ENCODE measurements around the gene ARL6IP1.

The ARL6IP1 gene

GRCh38 chr16:18788828-18789514, 12.4 kb downstream of the ARL6IP1 start:
- Histone ChIP-seq H4K20me1 (ENCODE audit: insufficient read depth, low read length, poor library complexity, severe bottlenecking) (peaks cover 60% of the 10 kb centered on the region), H3K27me3 (ENCODE audit: insufficient read depth, low read length, poor library complexity, severe bottlenecking) (peaks cover 12% of the 10 kb centered on the region), H3F3A (ENCODE audit: low read depth) (no peaks in the 10 kb centered on the region), H3K4me2 (ENCODE audit: low read depth, low read length, poor library complexity, severe bottlenecking) (peak overlapping the region; percentile 95), H3K36me3 (ENCODE audit: insufficient read depth, low read length) (peaks cover 57% of the 10 kb centered on the region), H3K4me1 (ENCODE audit: insufficient read depth, low read length, poor library complexity, severe bottlenecking) (peaks cover 38% of the 10 kb centered on the region), H3K4me3 (ENCODE audit: low read length, poor library complexity, severe bottlenecking) (peak overlapping the region; percentile 98), H3K9ac (ENCODE audit: low read depth, low read length, poor library complexity, severe bottlenecking) (peak overlapping the region; percentile 98), H3K9me3 (ENCODE audit: insufficient read depth, low read depth, low read length) (no peaks in the 10 kb centered on the region), H2AFZ (ENCODE audit: low read length) (no peak overlapping the region), H3K79me2 (ENCODE audit: insufficient read depth, low read length) (peaks cover 63% of the 10 kb centered on the region), H3K9me2 (replicated peaks; ENCODE audit: low read depth, low read length) (no peaks in the 10 kb centered on the region)
- TF ChIP-seq EZH2phosphoT487 (IDR thresholded peaks at IDR 0.05; ENCODE audit: borderline replicate concordance) (no peak), CTCF (conservative IDR thresholded peaks at IDR 0.05; ENCODE audit: low read length) (no peak)

- TF ChIP-seq CTCF (conservative IDR thresholded peaks at IDR 0.05; ENCODE audit: low read length) (no peak), EZH2phosphoT487 (IDR thresholded peaks at IDR 0.05; ENCODE audit: borderline replicate concordance) (no peak)
- Histone ChIP-seq H3K4me2 (ENCODE audit: low read depth, low read length, poor library complexity, severe bottlenecking) (peak overlapping the region; percentile 95), H3K79me2 (ENCODE audit: insufficient read depth, low read length) (peaks cover 79% of the 10 kb centered on the region), H3F3A (ENCODE audit: low read depth) (no peaks in the 10 kb centered on the region), H3K9me2 (replicated peaks; ENCODE audit: low read depth, low read length) (no peaks in the 10 kb centered on the region), H4K20me1 (ENCODE audit: insufficient read depth, low read length, poor library complexity, severe bottlenecking) (peaks cover 76% of the 10 kb centered on the region), H3K9me3 (ENCODE audit: insufficient read depth, low read depth, low read length) (no peaks in the 10 kb centered on the region), H2AFZ (ENCODE audit: low read length) (no peak overlapping the region), H3K27me3 (ENCODE audit: insufficient read depth, low read length, poor library complexity, severe bottlenecking) (peaks cover 10% of the 10 kb centered on the region), H3K4me3 (ENCODE audit: low read length, poor library complexity, severe bottlenecking) (peak overlapping the region; percentile 98), H3K36me3 (ENCODE audit: insufficient read depth, low read length) (peaks cover 59% of the 10 kb centered on the region), H3K9ac (ENCODE audit: low read depth, low read length, poor library complexity, severe bottlenecking) (peak overlapping the region; percentile 61), H3K4me1 (ENCODE audit: insufficient read depth, low read length, poor library complexity, severe bottlenecking) (peaks cover 46% of the 10 kb centered on the region)
Observed at GRCh38 chr16:18784917-18785623, 16.3 kb downstream of the ARL6IP1 start.

GRCh38 chr16:18783430-18784341, 17.7 kb downstream of the ARL6IP1 start:
- peaks cover 65% of the 10 kb centered on the region for H3K79me2 ChIP-seq (ENCODE audit: insufficient read depth, low read length)
- TF ChIP-seq CTCF (conservative IDR thresholded peaks at IDR 0.05; ENCODE audit: low read length) = no peak
- no peak for TF ChIP-seq EZH2phosphoT487 (IDR thresholded peaks at IDR 0.05; ENCODE audit: borderline replicate concordance)
- H3K9ac ChIP-seq (ENCODE audit: low read depth, low read length, poor library complexity, severe bottlenecking) = no peak overlapping the region
- peak overlapping the region; percentile 95 for H3K4me2 ChIP-seq (ENCODE audit: low read depth, low read length, poor library complexity, severe bottlenecking)
- H3K9me3 ChIP-seq (ENCODE audit: insufficient read depth, low read depth, low read length) = no peaks in the 10 kb centered on the region
- peak overlapping the region; percentile 98 for H3K4me3 ChIP-seq (ENCODE audit: low read length, poor library complexity, severe bottlenecking)
- H4K20me1 ChIP-seq (ENCODE audit: insufficient read depth, low read length, poor library complexity, severe bottlenecking) = peaks cover 63% of the 10 kb centered on the region
- no peaks in the 10 kb centered on the region for H3K9me2 ChIP-seq (replicated peaks; ENCODE audit: low read depth, low read length)
- no peaks in the 10 kb centered on the region for H3F3A ChIP-seq (ENCODE audit: low read depth)
- H3K27me3 ChIP-seq (ENCODE audit: insufficient read depth, low read length, poor library complexity, severe bottlenecking) = no peaks in the 10 kb centered on the region
- H3K4me1 ChIP-seq (ENCODE audit: insufficient read depth, low read length, poor library complexity, severe bottlenecking) = peaks cover 46% of the 10 kb centered on the region
- peaks cover 59% of the 10 kb centered on the region for H3K36me3 ChIP-seq (ENCODE audit: insufficient read depth, low read length)
- H2AFZ ChIP-seq (ENCODE audit: low read length) = no peak overlapping the region

Data from Loucy (cell line).